ENCODE measurements around the gene ACBD4. TPM values are rescaled to one million over a fixed set of nuclear protein-coding genes. Genes with fewer than 3 reads are reported as not detected.

Gene ACBD4
- total RNA-seq, 1 donor from 2014 or later: 5.5 TPM

- TF ChIP-seq, protein P1, sequence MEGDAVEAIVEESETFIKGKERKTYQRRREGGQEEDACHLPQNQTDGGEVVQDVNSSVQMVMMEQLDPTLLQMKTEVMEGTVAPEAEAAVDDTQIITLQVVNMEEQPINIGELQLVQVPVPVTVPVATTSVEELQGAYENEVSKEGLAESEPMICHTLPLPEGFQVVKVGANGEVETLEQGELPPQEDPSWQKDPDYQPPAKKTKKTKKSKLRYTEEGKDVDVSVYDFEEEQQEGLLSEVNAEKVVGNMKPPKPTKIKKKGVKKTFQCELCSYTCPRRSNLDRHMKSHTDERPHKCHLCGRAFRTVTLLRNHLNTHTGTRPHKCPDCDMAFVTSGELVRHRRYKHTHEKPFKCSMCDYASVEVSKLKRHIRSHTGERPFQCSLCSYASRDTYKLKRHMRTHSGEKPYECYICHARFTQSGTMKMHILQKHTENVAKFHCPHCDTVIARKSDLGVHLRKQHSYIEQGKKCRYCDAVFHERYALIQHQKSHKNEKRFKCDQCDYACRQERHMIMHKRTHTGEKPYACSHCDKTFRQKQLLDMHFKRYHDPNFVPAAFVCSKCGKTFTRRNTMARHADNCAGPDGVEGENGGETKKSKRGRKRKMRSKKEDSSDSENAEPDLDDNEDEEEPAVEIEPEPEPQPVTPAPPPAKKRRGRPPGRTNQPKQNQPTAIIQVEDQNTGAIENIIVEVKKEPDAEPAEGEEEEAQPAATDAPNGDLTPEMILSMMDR (conservative IDR thresholded peaks at IDR 0.05): no peak
- Mint-ChIP-seq H3K27me3 (ENCODE audit: low read depth) (no peaks in the 10 kb centered on the region), H3K27ac (ENCODE audit: unreplicated experiment) (no peak overlapping the region), H3K4me3 (no peak overlapping the region), H3K9me3 (no peaks in the 10 kb centered on the region), H3K4me1 (peaks cover 6% of the 10 kb centered on the region), H3K36me3 (ENCODE audit: low read depth) (no peaks in the 10 kb centered on the region)
- DNase-seq (ENCODE audit: low read depth, low spot score): no peak
These were observed 17.4 kb upstream of the ACBD4 start for GRCh38 chr17:45117848-45118646.

DNA sequence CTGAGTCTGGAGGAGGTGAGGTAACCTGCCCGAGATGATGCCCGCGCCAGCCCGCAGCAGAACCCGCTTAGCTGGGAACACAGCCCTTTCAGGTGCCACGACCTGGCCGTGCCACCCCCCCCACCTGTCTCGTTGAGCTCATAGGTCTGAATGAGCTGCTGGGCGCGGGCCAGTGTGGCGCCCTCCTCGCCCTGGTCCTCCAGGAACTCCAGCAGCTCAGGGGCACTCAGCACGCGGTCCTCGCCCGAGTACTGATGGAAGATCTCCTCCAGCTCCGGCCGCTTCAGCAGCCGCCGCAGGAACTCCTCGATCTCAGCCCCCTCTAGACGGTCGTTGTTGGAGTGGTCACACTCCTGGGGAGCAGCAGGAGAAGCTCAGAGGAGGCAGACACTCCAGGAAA, 16.8 kb upstream of the ACBD4 start:
- Mint-ChIP-seq H3K9me3 (no peaks in the 10 kb centered on the region), H3K4me3 (no peak overlapping the region), H3K36me3 (ENCODE audit: low read depth) (no peaks in the 10 kb centered on the region), H3K27me3 (ENCODE audit: low read depth) (no peaks in the 10 kb centered on the region), H3K4me1 (peaks cover 10% of the 10 kb centered on the region), H3K27ac (ENCODE audit: unreplicated experiment) (no peak overlapping the region)
- TF ChIP-seq, protein P1 (conservative IDR thresholded peaks at IDR 0.05): no peak
- no peak for DNase-seq (ENCODE audit: low read depth, low spot score)

DNA sequence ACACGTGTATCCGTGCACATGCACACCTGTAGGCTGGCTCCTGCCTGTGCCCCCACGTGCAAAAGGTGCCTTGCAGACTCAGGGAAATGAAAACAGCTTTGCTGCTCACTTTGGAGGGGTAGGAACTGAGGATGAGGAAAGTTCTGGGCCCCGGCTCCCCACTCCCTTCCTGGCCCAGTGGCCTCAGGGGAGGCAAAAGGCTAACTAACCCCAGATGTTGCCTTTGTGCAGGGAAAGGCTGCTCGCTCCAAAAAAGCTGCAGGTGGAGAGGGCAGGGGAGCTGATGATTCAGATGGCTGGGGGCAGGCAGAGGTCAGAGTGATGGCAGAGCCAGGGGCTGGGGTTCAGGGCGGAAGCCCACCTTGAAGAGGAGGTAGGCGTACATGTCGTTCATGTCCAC, 15.5 kb upstream of the ACBD4 start:
- Mint-ChIP-seq H3K36me3 (ENCODE audit: low read depth) (no peaks in the 10 kb centered on the region), H3K27ac (ENCODE audit: unreplicated experiment) (no peak overlapping the region), H3K9me3 (no peaks in the 10 kb centered on the region), H3K4me3 (no peak overlapping the region), H3K27me3 (ENCODE audit: low read depth) (no peaks in the 10 kb centered on the region), H3K4me1 (peaks cover 10% of the 10 kb centered on the region)
- DNase-seq (ENCODE audit: low read depth, low spot score): no peak
- TF ChIP-seq, protein P1 (conservative IDR thresholded peaks at IDR 0.05): no peak

DNA sequence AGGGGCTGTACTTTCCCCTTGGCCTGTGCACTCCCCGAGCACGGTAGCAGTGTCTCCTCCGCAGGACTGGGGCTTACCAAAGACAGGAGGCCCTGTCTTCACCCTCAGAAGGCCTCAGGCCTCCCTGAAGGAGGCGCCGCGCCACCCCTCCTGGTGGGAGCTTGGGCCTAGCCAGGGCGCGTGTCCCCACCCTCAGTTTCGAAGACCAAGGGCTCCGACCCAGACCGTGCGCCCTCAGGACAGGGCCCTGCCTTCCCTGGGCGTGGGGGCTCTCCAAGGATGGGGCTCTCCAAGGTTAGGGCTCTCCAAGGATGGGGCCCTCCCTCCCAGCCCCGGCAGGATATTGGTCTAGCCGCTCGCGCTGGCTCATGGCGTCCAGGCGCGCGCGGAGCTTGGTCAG, 14.9 kb upstream of the ACBD4 start:
- no peak overlapping the region for H3K27ac Mint-ChIP-seq (ENCODE audit: unreplicated experiment)
- TF ChIP-seq, protein P1 (conservative IDR thresholded peaks at IDR 0.05): no peak
- DNase-seq (ENCODE audit: low read depth, low spot score): no peak
- no peaks in the 10 kb centered on the region for H3K27me3 Mint-ChIP-seq (ENCODE audit: low read depth)
- H3K4me1 Mint-ChIP-seq: peaks cover 10% of the 10 kb centered on the region
- H3K4me3 Mint-ChIP-seq: no peak overlapping the region
- H3K36me3 Mint-ChIP-seq (ENCODE audit: low read depth): no peaks in the 10 kb centered on the region
- H3K9me3 Mint-ChIP-seq: no peaks in the 10 kb centered on the region

GRCh38 chr17:45121055-45121454, 14.4 kb upstream of the ACBD4 start:
- TF ChIP-seq, protein P1 (conservative IDR thresholded peaks at IDR 0.05): no peak
- no peak overlapping the region for H3K4me3 Mint-ChIP-seq
- no peak for DNase-seq (ENCODE audit: low read depth, low spot score)
- no peaks in the 10 kb centered on the region for H3K9me3 Mint-ChIP-seq
- H3K27me3 Mint-ChIP-seq (ENCODE audit: low read depth): no peaks in the 10 kb centered on the region
- H3K27ac Mint-ChIP-seq (ENCODE audit: unreplicated experiment): no peak overlapping the region
- peaks cover 10% of the 10 kb centered on the region for H3K4me1 Mint-ChIP-seq
- no peaks in the 10 kb centered on the region for H3K36me3 Mint-ChIP-seq (ENCODE audit: low read depth)

Data from neural crest cell (in vitro differentiated cells).